Raji (cell line): ENCODE measurements around the gene CHD3.

Source experiments
- POLR2A ChIP-seq: IDR thresholded peaks from 2 replicates; pipeline ENCODE4 v1.6.1; 2011; ENCODE audit warnings: low read depth, low read length, control low read depth; ENCODE audit not compliant: insufficient read depth

The CHD3 gene

DNA sequence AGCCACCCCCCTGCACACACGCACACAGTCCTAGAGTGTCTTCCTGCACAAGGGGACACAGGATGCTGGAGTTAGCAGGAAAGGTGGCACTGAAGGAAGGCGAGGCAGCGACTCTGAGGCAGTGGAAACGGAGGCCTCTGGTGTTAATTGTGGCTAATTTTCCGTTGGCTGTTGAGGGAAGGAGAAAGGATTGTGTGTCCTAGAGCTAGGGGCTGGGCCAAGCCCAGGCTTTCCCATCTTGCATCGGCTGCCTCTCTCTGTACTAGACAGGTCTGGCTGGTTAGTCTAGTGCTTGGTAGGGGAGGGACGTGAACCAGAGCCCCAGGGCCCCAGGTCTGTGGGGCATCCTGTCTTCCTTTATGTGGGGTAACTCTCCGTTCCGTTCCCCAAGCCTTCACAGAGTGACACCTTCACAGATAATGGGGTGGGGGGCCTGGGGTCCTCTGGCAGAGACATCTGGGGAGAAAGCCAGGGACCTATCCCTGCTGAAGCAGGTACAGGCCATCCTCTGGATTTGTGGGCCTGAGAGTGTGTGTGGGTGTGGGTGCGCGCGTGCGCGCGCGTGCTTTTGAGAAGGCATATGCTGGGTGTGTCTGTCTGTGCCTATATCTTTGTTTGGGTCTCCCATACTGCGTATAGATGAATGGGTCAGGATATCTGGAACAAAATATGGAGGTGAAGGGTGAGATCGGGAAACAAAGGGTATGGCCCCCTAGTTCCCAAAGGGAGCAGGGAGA lies at the start of gene CHD3:
Gene CHD3, plus strand, starts transcription at position 606 of the 737 bp plus-strand sequence. CDS start 212 bp downstream, outside the sequence.
- no peak for TF ChIP-seq POLR2A

DNA sequence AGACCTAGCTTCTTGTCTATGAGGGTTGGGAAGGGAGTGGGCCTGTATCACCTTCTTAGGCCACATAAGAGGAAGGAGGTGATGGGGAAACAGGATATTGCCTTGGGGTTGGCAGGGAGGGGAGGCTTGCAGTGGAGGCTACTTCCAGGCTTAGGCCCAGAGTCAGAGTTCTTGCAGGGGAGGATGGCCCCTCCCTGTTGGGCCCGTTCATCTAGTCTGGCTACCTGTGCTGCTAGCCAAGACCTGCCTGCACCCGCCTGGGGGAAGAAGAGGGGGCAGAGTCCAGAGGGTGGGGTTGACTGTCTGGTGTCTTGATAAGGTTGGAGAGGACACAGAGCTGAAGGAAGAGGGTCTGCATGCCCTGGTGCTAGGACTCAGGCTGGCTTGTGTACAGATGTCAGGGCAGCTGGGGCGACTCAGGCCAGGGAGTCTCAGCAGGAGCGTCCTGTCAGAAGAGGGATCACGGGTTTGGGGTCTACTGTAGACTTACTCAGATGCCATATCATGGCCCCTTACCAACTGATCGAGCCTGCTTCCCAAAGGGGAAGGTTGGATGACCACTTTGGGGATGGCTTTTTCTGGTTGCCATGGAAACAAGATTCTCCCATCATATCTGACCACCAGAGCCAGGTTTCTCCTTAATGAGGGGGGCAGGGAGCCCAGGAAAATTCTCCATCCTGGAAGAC lies 49.3 kb upstream of the CHD3 start:
- TF ChIP-seq POLR2A, result no peak; the same call in 1 of the 2 replicates

DNA sequence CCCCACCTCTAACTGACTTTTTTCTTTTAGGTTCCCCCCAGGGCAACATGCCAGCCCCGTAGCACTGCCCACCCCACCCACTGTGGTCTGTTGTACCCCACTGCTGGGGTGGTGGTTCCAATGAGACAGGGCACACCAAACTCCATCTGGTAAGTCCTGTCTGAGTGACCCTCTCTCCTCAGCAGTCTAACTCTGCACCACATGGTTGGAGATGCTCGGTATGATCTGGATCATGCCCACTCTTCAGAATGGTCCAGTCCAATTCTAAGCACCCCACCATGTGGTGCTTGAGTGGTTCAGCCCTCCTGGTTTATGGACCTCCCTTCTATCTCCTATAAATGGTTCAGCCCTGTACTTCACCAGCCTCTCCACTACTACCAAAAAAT lies 48.7 kb upstream of the CHD3 start:
- no peak for TF ChIP-seq POLR2A

DNA sequence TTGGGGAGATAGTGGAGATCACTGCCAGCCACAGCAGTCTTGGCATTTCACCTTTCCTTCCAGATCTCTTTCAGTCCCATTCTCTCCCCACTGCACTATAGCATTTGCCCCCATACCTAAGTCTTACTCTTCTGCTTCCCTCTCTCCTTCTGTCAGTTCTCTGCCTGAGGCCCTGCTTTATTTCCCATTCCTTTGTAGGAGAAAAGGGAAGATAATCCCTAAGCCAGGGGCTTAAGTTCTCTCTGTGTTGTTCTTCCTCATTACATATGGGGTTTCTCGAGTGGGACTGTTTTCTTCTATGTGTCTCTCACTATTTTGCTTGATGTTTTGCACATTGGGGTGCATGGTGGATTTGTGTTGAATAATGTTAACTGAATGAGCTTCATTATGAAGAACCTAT lies 48.1 kb upstream of the CHD3 start:
- no peak for TF ChIP-seq POLR2A

DNA sequence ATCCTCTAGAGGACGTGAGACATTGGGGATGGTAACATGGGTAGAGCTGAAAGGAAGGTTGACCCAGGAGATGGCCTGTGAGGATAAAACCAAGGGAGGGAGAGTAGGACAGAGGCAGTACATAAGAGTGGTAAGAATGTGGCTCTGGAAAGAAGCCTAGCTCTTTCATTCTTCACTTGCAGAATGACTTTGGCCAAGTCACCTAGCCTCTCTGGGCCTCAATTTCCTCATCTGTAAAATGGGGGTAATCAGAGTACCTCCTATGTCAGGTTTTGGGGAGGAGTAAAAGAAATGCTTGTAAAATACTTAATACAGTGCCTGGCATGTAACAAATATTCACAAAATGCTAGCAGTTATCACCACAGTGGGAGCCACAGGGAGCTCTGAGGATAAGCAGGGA lies 47.7 kb upstream of the CHD3 start:
- no peak for TF ChIP-seq POLR2A

DNA sequence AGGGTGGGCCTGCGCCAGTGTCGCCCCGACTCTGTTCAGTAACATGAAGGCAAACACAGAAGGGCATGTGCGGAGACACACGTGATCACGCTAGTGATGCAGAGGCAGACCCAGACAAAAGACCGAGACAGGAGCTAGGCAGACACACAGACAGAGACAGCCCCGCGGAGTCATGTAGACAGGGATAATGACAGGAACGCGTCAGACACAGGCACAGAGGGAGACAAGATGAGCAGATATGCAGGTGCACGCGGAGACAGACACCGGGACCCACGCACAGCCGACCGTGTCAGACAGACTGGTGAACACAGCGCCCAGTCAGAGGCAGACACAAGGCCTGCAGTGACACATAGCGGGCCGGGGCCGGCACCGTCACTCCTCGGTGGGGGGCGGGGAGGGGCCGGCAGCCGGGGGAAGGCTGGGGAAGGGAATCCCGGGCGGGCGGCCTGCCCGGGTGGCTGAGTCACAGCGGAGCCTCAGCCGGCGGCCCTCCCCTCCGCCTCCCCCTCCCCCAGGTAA lies 47.1 kb upstream of the CHD3 start:
- TF ChIP-seq POLR2A, result peak; percentile 61

DNA sequence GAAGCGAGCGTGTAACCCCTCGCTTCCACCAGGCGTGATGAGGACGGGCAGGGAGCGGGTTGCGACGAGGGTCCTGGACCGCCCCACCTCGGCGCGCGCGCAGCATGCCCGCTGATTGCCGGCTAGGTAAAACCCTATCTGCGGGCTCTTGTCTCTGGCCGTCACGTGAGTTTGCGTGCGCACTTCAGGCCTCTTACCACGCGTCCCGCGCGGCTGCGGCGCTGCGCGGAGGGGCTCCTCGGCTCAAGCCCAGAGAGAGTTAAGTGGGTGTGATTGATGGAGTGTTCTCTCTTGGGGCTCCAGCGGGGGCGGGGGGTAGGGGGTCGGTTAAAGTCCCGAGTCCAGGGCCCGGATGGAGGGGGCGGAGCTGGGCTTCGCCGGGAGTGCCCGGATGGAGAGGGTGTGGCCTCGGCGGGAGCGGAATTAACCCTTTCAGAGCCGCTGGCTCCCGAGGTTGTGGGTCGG lies 46.6 kb upstream of the CHD3 start:
- peak; percentile 59; the same call in 1 of the 2 replicates for TF ChIP-seq POLR2A

DNA sequence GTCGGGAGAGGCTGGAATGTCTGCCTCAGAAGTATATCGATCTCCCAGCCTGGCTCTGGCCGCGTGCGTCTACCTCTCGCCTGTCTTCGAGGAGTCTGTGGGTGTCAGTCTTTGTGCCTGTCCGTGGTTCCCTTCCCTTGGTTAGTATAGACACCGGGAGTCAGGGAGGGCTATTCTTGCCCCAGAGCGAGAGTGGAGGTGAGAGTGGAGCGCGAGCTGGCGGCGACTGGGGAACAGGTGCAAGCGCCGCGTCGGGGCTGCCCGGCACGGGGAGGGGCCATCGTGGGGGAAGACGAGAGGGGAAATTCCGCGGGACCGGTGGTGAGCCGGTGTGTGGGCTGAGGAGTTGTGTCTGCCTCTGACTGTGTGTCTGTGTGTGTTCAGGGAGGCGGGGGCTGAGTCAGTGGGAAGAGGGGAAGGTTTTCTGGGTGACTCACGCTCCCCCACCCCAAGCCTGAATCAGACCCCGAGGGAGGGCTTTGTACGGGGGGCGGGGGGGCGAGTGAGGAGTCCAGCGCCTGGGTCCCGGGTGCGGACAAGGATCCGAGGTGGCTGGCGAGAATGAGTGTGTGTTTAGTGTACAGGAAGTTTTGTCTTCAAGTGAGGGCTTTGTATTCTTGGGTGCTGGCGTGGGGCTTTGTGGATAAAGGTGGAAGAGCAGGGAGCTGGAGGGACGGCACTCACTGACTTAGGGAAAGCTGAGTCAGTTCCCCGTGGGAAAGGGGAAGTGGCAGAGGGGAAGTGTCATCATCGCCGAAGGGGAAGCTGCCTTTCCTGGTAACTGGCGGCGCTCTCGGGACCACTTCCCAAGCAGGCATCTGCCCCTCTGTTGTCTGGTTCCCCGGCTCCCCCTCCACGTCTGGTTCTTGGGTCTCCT lies 46.0 kb upstream of the CHD3 start:
- TF ChIP-seq POLR2A, result peak; percentile 64

DNA sequence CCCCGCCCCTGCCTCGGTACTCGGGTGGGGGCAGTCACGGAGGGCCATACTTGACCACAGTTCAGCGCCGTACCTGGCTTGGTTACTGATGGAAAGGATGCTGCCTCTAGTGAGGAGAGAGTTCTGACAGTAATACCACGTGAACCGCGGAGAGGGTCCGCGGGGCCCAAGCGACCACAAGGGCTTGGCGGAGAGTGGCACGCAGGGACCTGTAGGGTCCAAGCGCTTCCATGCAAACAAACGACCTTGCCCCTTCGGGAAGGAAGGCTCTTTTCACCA lies 45.4 kb upstream of the CHD3 start:
- TF ChIP-seq POLR2A, result no peak; the same call in 1 of the 2 replicates

DNA sequence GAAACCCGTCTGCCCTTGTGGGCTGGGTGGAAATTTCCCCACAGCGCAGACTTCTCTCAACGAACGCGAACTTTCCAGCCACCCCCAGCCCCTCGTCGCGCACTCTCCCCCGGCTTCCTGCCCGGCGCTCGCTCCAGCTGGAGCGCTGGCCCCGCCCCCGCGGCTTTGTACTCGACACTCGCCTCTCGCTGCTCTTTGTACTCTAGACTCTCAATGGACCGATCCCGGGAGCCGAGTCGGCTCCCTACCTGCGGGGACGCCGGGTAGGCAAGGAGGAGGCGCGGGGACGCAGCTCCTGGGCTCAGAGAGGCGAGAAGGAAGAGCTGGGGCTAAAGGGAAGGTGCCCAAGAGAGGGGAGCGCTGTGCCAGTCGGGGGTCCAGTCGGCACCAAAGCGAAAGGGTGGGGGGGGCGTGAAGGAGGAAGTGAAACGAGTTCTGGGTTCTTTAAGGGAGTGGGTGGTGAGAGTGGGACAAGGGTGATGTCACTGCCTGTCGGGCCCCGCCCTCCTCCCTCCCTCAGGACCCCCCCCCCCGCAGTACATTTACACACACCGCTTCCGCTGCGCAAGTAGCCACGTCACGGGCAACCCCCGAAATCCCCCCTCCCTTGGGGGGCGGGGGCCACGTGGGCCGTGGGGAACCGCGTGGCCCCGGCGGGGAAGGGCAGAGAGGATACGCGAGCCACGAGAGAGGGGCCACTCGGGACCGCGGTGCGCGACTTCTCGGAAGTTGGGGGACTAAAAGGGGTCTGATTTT lies 44.9 kb upstream of the CHD3 start:
- TF ChIP-seq POLR2A, result no peak; the same call in 1 of the 2 replicates

DNA sequence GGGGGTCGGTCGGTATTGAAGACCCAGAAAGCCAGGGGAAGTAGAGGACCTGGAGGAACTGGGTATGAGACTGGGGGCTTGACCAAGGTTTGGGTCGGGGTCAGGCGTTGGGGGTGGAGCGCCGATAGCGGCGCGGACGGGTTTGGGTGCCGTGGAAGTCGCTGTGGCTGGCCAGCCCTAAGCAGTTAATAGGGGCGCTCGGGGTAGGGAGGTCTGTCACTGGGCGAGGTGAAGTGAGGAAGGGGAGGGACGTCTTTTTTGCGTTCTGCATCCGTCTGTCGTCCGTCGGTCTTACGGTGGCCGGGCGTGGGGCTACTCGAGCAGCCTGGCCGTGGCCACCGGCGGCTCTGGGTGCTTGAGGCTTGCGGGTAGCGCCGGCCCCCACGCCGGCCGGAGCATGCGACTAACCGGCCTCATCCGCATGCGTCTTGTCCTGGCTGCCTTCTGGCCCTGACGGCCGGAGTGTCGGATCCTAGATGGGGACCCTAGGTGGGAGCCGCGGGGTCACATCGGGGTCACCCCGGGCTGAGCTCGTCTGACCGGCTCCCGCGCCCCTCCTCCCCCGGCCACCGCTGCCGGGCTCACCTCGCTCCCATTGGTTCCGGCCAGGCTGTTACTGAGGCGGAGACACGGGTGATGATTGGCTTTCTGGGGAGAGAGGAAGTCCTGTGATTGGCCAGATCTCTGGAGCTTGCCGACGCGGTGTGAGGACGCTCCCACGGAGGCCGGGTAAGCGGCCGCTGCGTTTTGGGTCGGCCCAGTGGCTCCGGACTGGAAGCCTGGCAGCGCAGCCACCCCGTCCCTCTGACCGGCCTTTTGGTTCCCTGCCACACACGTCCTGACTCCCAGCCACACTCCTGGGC lies 44.1 kb upstream of the CHD3 start:
- TF ChIP-seq POLR2A, result peak; percentile 77

DNA sequence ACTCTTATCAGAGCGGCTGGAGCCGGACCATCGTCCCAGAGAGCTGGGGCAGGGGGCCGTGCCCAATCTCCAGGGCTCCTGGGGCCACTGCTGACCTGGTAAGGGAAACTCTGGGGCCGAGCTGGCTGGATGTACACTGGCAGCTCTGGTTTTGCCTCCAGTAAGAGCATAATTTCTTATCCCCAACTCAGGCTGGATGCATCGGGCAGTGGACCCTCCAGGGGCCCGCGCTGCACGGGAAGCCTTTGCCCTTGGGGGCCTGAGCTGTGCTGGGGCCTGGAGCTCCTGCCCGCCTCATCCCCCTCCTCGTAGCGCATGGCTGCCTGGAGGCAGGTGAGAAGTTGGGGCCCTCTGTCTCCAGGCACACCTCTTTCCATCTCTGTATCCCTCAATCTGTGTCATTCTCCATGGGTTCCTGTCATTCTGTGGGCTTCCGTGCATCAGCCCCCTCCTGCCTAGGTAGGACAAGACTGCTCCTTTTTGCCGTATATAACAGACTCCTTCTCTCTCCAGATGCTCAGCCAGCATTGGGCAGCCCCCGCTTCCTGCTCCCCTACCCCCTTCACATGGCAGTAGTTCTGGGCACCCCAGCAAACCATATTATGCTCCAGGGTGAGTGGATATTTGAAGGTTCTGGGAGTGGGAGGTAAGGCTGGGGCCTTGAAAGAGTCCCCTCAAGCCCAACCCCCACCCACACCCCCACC lies 43.1 kb upstream of the CHD3 start:
- TF ChIP-seq POLR2A, result no peak

DNA sequence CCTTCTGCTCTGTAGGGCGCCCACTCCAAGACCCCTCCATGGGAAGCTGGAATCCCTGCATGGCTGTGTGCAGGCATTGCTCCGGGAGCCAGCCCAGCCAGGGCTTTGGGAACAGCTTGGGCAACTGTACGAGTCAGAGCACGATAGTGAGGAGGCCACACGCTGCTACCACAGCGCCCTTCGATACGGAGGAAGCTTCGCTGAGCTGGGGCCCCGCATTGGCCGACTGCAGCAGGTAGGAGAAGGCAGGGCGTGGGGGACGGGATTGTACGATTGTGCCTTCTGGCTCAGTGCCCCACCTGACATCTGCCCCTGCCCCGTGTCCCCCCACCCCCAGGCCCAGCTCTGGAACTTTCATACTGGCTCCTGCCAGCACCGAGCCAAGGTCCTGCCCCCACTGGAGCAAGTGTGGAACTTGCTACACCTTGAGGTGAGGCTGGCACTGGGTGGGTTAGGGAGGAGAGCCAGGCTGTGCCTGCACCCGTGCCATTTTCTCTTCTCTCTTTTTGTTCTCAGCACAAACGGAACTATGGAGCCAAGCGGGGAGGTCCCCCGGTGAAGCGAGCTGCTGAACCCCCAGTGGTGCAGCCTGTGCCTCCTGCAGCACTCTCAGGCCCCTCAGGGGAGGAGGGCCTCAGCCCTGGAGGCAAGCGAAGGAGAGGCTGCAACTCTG lies 42.4 kb upstream of the CHD3 start:
- 0 out of 2 replicates have a peak, but pooled peaks have one; percentile 5 for TF ChIP-seq POLR2A
